ENCODE results near the gene MAD1L1.
"Not testable (repeated sequence)": the region's sequence is repeated elsewhere in the genome, so short reads cannot be mapped to it uniquely, and the experiment has no call there.

Gene MAD1L1

DNA sequence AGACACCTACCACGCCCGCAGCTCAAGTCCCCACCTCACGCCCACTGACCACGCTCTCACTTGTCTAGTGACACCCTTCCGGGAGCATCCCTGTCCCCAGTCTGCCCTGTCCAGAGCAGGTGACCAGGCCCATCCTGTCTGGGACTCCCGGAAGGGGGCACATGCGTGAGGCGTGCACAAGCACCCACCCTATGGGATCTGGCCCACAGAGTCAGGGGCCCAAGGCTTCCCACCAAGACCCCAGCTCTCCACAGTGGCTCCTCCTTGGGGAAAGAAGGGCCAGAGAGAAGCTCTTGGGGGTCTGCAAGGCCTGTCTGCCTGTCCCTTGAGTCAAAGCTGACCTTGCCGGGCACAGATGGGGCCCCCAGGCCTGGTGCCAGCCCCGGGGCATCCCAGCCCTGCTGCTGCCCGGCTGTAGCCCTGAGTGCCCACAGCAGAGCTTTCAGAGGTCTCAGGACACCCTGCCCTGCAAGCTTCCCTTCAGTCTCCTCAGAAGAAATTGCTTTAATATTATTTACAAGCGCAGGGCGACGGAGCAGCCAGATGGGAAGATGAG, 367.7 kb downstream of the MAD1L1 start:
- DNase-seq = no peak

DNA sequence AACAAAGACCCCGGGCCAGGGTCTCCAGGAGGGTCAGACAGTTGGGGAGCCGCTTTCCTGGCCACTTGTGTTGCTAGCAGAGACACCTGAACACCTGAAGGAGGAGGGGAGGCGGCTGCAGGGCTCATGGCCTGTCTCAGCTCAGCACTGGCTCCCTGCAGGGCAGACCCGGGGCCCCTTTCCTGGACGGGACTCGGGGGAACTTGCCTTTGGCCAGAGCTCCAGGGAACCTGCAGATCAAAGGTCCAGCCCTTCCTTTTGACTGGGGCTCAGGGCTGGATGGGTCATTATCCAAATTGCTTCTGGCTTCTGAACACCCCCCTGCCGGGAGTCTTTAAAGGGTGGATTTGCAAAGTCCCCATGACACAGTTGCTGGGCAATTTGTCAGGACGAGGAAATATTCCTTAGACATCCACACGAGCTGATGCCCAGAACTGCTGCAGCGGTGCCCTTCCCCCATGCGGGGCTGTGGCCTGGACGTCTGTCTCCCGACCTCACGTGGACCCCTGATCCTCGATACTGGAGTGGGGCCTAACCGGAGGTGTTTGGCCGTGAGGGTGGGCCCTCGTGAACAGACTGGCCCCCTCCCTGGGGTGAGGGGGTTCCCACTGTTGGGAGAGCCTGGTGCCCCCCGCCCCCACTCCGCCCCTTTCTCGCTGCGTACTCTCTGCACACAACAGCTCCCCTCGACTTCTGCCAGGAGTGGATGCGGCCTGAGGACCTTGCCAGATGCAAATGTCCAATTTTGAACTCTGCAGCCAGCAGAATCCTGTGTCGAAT, 368.4 kb downstream of the MAD1L1 start:
- DNase-seq = no peak

DNA sequence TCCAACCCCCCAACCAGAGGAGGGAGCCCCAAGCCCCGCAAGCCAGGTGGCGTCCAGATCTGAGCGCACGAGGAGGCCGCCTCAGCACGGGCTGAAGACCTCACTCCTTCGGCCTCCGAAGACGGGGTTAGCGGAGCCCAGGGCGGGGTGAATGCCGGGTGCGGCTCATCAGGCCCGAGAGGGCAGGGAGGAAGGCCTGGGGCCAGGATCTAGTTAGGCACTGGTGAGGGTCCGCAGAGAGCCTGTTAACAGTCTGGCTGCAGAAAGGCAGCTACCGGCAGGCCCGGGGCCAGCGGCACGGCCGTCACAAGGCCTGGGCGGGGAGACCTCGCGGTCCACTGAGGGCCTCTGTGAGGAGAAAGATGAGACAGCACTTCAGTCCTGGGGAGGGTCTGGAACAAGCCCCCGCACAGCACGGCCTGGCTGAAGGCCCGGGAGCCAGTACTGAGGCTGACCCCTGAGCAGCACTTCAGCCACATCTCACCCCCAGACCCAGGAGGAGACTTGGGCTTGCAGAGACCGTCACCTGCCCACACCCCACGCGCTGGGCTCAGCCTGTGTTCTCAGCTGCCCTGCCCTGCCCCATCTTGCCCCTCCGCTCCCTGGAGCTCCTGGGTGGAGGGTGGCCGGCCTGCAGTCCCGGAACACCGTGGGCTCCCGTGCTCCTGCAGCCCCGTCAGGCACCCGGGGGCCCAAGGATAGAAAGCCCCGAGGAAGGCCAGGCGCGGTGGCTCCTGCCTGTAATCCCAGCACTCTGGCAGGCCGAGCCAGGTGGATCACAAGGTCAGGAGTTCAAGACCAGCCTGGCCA, 369.4 kb downstream of the MAD1L1 start:
- no peak for DNase-seq

DNA sequence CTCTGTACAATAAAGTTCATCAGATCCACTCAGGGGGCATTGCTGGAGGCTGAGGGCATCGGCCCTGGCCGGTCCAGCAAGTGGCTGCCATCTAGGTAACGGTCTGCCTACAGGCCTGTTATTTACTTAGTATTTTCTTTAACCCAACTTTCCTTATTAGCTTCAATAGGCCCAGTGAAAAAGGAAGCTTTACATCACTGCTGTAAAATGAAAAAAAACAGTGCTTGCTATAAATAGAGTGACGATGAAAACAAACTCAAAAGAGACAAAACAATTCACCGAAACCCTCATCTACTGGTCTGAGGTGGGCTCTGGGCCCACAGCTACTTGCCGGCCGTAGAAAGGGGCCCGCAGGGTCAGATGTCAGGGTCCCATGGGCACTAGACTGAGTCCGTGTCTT, 370.2 kb downstream of the MAD1L1 start:
- no peak for DNase-seq

DNA sequence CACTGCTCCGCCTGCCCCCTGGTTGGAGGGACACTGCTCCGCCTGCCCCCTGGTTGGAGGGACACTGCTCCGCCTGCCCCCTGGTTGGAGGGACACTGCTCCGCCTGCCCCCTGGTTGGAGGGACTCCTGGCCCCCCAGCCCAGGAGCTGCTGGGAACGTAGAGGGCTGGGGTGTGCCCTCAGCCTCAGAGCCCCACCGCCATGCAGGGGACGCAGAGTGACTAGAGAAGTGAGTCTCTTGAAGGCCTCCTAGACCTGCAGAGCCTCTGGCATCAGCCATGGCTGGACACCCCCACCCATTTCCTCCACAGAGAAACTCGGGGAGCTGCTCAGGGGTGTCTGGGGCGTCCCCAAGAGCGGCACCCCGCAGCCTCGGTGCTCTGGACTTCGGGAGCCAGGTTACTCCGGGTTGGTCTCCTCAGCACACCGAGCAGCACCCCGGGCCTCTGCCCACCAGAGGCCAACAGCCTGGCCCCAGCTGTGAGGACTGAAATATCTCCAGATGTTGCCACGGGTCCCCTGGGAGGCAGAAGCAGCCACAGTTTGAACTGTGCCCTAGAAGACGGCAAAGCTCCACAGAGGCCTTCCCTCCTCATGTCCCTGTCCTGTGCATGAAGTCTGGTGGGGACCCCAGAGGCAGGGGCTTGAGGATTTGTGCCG, 370.8 kb downstream of the MAD1L1 start:
- DNase-seq = no peak

DNA sequence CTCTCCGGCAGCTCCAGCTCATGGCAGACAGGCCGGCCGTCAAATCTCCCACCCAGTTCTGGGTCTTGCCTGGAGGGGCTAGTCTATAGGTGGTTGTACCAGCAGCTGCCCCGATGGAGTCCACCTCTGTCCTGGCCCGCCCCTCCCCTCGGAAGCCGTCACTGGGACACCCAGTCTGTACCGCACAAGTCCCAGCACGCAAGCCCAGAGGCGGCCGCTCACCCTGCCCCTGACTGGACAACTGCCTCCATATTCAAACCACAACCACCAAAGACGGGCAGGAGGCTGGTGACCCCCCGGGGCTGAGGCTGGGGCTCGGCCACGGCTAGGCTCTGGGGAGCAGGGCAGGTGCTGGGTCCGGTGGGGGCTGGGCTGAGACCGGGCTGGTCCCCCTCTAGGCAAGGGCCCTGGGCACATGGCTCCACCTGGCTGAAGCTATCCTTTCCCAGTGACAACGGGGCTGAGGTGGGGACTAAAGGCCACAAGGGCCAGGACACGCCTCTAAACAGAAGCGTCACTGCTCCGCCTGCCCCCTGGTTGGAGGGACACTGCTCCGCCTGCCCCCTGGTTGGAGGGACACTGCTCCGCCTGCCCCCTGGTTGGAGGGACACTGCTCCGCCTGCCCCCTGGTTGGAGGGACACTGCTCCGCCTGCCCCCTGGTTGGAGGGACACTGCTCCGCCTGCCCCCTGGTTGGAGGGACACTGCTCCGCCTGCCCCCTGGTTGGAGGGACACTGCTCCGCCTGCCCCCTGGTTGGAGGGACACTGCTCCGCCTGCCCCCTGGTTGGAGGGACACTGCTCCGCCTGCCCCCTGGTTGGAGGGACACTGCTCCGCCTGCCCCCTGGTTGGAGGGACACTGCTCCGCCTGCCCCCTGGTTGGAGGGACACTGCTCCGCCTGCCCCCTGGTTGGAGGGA, 371.6 kb downstream of the MAD1L1 start:
- DNase-seq = not testable (repeated sequence)

DNA sequence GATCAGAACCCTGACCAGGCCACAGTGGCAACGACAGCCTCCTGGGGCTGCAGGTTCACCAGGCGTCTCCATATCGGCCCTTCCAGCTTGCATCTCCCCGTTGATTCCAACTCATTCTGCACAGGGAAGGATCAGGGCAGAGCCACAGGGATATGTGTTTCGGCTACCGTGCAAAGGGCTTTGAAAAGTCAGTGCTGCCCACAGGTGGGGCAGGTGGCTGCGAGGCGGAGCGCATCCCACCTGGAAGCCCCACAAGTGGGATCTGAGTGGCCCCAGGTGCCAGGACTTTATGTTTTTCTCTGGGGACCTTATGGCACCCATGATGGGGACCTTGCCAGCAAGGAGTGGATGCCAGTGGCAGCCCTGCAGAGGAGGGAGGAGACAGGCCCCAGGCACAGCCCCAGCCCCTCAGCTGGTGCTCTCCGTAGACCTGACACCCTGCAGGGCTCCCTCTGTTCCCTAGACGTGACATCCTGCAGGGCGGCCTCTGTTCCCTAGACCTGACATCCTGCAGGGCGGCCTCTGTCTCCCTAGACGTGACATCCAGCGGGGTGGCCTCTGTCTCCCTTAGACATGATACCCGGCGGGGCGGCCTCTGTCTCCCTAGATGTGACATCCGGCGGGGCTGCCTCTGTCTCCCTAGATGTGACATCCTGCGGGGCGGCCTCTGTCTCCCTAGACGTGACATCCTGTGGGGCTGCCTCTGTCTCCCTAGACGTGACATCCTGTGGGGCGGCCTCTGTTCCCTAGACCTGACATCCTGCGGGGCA, 373.3 kb downstream of the MAD1L1 start:
- no peak for DNase-seq

DNA sequence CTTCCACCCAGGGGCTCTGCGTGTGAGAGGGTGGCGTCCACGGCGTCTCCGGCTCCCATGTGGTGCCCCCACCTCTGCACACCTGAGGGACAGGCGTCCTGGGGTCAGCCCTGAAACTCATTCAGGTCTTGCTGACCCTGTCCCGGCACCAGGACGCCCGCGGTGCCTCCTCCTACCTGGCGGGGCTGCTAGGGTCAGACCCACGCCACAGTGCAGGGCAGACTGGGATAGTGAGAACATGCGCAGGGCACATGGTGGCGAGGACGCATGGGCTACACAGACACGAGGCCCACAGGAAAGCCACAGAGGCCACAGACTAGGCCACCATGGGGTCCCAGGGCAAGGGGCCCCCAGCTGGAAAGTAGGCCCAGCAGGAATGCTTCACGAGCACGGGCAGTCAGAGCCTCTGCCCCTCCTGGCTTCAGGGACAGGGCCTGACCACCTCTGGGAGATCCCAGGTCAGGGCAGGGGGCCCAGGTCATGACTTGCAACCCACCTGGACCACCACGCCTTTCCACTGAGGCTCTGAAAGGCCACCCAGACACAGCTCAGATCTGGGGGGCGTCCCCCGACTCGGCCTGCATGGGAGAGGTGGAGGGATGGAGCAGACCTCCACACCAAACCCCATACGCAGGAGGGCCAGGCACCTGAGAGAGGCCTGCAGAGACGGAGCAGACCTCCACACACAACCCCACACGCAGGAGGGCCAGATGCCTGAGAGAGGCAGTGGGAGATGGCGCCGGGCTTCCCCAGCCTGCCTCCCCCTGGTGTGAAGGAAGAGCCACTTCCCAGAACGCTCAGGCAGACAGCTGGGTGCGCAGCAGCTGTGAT, 374.1 kb downstream of the MAD1L1 start:
- DNase-seq = no peak

DNA sequence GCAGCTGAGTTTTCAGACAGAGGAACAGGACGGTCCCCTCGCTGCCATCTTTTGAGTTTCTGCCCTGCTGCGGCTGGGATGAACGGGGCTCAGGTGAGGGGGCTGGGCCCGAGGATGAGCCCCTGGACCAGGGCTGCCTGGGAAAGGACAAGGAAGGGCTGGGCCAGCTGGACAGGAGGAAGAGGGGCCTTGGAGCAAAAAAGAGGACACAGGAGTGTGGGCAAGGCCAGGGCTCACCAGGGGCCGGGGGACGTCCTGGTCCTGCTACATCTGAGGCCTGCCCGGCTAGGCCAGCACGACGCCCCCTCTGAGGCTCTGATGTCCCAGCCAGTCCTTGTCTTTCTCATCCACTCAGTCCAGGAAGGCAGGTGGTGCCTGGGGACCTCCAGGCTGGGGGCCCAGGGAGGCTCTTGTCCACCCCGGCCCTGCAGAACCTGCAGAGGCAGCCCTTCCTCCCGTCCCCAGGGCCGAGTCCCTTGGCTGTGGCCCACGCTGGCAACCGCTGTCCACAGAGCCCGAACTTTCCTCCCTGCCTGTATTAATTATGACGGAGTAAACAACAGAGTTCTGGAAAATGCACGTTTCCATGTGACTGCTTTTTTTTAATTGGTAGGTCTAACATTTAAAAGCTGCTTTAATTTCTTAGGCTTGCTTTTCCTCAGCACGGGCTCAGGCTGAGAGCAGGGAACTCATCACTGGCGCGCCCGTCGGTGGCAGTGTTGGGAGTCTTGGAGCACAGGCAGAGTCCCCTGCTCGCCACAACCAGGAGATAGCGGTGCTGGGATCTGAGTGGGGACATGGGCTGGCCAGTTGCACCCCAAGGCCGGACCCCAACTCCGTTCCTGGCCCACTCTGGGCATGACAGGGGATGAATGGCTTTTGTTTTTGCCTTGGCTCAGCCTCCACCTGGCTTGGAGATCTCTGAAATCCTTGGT, 375.0 kb downstream of the MAD1L1 start:
- no peak for DNase-seq

DNA sequence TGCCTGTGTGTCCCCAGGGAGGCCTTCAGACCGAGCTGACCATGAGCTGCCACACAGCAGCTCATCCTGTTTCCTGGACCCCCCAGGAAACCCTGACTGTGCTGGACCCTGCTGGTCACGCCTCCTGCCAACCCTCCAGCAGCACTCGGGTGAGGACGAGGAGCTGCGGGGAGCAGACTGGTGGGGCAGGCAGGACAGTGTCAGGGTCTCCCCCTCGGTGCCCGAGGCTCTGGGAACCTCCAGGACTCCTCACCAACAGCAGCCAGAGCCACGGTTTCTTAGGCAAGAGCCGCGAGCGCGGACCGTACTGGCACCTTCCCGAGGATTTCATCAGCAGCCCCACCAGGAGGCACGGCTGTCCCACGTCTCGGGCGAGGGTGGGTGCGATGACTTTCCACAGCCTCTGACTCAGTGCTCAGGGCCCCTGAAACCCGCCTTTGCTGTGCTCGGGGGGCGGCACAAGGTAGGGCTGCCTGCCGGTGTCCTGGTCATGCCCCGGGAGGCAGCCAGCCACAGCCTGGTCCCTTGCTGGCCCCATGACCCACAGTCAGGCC, 375.8 kb downstream of the MAD1L1 start:
- DNase-seq = no peak

DNA sequence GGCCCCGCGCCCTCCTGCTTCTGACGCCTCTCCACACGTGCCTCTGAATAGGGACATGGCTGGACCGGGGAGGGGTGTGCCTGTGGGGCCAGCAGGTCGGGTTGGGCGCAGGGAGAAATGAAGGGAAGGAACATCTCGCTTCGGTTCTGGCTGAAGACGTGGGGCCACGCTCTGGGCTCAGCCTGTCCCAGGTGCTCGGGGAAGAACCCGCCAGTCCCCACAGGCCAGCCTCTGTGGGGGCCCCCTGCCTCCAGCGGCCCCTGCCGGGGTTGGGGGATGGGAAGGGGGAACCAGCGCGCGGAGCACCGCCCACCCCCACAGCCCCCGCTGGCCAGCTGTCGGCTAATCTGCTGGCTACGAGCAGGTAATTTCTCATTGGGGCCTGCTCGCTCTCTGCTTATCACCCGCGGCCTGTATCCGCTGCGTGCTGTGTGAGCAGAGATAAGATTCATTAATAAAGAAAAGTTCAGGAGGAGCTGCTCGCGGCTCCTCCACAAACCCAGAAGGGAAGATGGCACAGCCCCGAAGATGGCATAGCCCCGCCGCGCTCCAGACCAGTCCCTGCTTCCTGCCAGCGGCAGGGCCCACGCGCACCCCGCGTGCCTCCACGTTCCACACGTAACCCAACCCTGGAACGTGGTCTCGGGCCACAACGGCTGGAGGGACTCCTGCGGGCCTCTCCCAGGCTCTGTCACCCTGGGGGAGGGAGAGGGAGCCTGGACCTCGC, 376.4 kb downstream of the MAD1L1 start:
- DNase-seq = no peak

DNA sequence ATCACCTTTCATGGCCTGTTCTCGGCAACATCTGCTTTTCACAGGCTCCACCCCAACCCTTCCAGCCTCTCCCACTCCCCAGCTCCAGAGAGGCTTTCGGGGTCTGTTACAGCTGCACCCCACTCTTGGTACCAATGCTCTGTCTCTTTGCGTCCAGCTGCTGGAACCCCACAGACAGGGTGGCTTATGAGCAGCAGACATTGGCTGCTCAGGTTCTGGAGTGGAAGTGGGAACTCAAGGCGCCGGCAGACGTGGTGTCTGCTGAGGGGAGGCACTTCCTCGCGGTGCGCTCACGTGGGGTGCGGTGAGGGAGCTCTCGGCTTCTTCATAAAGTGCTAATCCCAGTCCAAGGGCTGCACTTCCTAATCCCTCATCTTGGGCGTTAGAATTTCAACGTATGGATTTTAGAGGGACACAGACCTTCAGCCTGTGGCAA, 377.0 kb downstream of the MAD1L1 start:
- no peak for DNase-seq

DNA sequence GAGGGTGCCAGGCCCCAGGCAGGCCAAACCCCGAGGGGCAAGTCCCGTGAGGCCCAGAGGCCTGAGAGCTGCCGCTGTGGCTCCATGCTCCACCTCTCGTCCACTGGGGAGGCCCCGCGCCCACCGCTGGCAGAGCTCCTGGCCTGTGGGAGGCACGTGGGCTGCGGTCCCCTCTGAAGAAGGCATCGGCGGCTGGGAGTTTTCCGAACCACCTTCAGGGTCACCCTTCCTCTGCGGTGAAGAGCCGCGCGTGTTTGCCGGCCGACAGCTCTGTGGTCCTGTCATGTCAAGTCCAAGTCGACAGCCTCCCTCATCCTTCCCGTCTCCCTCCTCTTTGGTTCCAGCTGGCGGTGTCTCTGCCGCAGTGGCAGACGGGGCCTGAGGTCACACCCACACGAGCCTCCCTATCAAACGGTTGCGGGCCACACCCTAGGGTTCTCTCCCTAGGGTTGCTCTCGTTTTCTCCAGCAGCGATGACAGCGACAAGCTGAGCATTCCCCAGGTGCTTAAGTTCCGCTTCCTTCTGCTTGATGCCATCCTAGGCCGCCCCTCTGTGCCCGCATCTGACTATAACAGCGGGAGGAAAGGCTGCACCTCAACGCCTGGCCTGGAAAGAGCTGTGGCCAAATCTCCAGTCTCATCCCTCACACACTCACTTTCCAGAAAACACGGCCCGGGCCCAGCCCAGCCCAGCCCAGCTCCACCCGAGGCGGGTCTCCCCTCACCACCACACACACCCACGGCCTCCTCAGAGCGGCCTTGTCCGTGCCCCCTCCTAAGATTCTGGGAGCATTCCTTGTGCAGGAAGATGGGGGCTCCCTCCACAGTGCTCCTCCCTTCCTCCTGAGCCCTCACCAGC, 377.6 kb downstream of the MAD1L1 start:
- no peak for DNase-seq

DNA sequence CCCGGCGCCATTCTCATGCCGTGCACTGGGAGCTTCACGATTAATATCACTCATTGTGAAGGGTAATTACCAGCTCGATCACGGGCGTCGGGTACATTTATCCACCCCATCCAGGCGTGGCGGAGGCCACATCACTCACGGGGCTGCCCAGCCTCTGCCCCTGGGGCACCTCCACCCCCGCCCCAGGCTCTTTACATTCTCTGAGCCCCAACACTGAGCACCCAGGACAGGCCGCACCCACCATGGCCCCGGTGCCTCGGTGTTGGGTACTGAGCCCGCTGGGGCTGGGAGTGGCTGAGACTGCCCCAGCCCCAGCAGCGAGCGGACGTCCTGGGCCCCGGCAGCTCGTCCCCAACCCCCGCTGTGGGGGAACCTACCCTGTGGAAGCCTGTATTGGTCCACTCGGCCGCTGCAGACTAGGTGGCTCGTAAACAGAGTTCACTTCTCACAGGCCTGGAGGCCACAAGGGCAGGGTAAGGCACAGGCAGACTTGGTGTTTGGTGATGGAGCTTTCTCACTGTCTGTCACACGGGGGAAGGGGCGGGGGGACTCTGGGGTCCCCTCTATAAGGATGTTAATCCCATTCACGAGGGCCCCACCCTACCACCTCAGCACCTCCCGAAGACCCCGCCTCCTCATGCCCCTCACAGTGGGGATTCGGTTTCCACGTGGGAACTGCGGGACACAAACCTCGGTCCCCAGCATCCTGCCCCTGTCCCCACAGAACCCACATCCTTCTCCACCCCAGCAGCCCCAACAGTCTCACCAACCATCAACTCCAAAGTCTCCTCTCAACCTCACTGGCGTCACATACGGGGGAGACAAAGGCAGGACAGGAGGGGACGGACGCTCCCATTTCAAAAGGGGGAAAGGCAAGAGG, 378.5 kb downstream of the MAD1L1 start:
- no peak for DNase-seq

DNA sequence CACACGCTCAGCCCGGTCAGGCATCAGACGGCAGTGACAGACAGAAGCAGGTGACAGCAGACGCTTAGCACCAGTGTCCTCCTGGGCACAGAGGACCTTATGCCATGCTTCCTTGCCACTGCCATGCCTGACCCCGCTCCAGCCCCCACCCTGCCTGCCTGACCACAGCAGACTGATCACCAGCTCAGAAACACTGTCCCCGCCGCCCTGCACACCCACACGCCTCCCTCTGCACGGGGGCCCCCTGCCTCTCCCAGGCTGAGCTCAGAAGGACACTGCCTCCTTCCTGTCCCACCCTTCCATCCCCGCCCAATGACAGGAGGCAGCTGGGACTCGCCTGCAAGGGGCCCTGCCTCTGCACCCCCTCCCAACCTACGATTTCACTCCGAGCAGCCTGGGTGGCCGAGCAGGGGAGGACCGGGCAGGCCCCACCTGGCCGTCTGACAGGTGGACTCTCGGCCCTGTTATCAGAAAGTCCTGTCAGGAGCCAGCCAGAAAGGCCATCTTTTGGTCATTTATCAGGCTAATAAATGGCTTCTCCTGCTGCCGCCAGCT, 379.2 kb downstream of the MAD1L1 start:
- DNase-seq = no peak
